GM12865 (cell line): ENCODE results near the gene SLC66A2.

ENCODE experiments used
- DNase-seq: peaks from one replicate; pipeline ENCODE4 v3.0.0; 2010; ENCODE audit warnings: low read depth
- H3K4me3 ChIP-seq: 2 replicates; pipeline ENCODE4 v1.5.1; 2011; ENCODE audit warnings: mild to moderate bottlenecking, low read depth, low read length, control low read depth
- TF ChIP-seq, protein P1 (sequence below): IDR thresholded peaks from 2 replicates; pipeline ENCODE4 v1.5.1; 2011; ENCODE audit warnings: low read length, control low read depth, low read depth, inconsistent platforms; ENCODE audit not compliant: insufficient read depth; ENCODE audit errors: missing control alignments

The SLC66A2 gene

DNA sequence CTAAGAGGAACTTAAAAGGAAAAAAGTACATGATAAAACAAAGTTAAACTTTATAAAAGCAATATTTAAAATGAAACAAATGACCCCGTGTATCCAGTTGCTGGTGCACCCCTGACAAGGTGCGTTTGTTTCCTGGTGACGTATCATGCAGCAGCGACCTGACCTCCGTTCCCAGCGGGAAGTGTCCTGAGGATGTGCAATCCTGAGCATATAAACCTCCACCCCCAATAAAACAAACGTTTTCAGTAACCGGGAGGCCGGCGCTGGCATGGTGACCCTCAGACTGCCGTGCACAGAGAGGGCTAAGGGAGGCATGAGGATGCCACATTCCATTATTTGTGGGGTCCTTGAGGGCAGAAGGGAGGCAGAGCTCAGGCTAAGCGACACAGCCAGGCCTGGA is 14.8 kb downstream of the SLC66A2 start:
- TF ChIP-seq, protein P1, sequence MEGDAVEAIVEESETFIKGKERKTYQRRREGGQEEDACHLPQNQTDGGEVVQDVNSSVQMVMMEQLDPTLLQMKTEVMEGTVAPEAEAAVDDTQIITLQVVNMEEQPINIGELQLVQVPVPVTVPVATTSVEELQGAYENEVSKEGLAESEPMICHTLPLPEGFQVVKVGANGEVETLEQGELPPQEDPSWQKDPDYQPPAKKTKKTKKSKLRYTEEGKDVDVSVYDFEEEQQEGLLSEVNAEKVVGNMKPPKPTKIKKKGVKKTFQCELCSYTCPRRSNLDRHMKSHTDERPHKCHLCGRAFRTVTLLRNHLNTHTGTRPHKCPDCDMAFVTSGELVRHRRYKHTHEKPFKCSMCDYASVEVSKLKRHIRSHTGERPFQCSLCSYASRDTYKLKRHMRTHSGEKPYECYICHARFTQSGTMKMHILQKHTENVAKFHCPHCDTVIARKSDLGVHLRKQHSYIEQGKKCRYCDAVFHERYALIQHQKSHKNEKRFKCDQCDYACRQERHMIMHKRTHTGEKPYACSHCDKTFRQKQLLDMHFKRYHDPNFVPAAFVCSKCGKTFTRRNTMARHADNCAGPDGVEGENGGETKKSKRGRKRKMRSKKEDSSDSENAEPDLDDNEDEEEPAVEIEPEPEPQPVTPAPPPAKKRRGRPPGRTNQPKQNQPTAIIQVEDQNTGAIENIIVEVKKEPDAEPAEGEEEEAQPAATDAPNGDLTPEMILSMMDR = no peak
- H3K4me3 ChIP-seq = no peak overlapping the region
- no peak for DNase-seq

DNA sequence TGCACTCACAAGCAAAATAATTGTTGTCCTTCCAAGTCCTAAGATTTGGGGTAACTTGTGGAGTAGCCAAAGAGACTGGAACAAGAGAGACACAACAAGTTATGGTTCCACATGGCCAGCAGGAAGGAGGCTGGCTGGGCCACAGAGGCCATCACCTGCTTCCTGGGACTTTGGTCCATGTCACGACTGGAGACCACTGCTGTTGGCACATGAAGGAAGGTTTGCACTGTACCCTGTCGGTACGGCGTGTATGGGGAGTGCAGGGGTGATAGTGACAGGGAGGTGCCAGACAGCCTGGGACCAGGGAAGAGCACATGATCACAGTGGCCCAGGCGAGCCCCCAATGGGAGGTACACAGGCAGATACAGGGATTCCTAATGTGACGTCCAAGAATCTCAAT is 15.5 kb downstream of the SLC66A2 start:
- TF ChIP-seq, protein P1 = no peak
- DNase-seq = no peak
- H3K4me3 ChIP-seq = no peak overlapping the region

DNA sequence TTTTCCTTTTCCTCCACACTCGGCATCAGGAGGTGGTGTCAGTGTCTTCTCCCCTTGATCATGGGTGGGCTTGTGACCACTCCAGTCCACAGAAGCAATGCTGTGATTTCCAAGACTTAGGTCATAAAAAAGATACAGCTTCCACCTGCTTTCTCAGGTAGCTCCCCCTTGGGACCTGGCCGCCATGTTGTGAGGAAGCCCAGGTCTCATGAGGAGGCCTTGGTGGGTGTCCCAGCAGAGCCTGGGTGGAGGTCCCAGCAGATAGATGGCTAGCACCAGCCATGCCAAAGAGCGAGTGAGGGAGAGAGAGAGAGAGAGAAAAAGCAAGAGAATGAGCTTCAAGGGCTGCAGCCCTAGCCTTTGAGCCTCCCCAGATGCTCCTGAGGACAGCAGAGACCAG is 16.0 kb downstream of the SLC66A2 start:
- no peak overlapping the region for H3K4me3 ChIP-seq
- TF ChIP-seq, protein P1 = no peak
- DNase-seq = no peak

DNA sequence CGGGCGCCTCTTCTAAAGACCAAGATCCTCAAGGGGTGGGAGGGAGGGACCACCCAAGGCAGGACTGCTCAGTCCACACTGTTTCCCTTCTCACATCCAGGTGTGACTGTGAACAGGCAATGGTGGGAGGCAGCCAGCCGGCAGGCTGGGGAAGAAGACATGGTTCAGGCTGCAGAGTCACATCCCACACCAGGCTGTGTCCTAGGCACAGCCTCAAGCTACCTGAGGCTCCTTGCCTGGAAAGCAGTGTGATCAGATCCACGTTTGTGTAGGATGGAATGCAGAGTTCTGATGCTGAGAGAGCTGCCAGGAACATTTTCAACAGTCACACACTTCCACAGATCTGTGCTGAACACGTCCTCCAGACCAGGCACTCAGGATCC is 16.4 kb downstream of the SLC66A2 start:
- DNase-seq = no peak
- H3K4me3 ChIP-seq = no peak overlapping the region
- TF ChIP-seq, protein P1 = no peak

DNA sequence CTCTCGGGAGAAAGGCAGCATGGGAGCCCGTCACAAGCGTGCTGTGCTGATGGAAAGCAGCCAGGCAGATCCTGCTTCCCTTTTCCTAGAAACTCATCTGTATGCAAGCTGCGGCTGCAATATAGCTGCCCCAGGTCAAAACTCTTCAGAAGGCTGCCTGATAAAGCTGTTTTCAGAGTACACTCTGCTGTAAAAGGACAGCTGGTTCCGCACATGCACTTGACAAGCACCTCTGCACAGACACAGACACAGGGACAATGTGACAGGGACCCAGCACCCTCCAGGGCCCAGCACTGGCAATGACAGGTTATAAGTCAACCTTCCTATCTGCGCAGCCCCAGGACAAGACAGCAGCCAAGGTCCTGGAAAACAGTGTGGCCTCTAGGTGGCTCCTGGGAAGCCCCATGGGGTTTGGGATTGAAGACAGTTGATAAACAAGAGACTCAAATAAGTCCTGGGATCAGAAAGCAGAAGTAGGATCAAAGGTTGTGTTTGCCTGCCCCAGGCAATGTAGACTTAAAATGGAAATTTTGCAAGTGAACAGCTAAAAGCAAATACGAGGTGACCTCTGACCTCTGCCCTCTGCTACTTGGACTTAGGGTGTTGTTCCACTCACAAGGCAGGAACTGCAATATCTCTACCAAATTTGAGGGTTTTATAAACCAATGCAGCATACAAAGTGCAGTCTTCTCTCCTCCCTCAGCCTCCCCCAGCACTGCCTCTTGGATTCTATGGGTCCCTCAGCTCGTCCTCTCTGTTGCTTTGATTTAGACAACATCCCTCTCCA is 16.9 kb downstream of the SLC66A2 start:
- TF ChIP-seq, protein P1 = no peak
- no peak overlapping the region for H3K4me3 ChIP-seq
- no peak for DNase-seq

DNA sequence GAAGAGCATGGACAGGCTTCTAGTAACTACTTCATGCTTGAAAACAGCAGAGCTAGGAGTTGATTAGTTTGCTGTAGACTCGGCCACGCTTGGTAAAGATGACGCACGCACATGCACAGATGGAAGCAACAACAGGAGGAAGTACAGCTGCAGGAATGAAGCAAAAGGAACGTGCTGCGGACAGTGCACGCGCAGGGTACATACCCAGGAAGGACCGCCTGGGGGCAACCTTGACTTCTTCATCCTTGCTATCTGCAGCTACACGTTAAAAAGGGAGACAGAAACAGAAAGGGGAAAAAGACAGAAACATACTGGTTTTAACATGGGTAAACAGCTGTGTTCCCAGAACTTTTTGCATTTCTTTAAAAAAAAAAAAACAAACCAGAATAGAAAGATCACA is 17.7 kb downstream of the SLC66A2 start:
- DNase-seq = no peak

More for the DNA sequence above, 17.7 kb downstream of the SLC66A2 start:
- no peak overlapping the region for H3K4me3 ChIP-seq
- TF ChIP-seq, protein P1 = no peak
